Measurements from ENCODE around the gene IL6R.
A peak's percentile ranks its signal among the peaks of the same experiment; 100 is the strongest.
"Not testable (repeated sequence)": the region's sequence is repeated elsewhere in the genome, so short reads cannot be mapped to it uniquely, and the experiment has no call there.

The IL6R gene

GRCh38 chr1:154478639-154479038 is 73.5 kb downstream of the IL6R start:
- H3K4me3 ChIP-seq (ENCODE audit: control insufficient read depth, low read depth, low read length) = no peak overlapping the region
- DNase-seq (ENCODE audit: low read depth) = no peak
- no peak for TF ChIP-seq CTCF (IDR thresholded peaks at IDR 0.05; ENCODE audit: control insufficient read depth, insufficient read depth, low read depth, low read length, missing control alignments)

GRCh38 chr1:154479764-154480421 is 74.8 kb downstream of the IL6R start:
- no peak overlapping the region for H3K4me3 ChIP-seq (ENCODE audit: control insufficient read depth, low read depth, low read length)
- DNase-seq (ENCODE audit: low read depth) = peak; percentile 40
- TF ChIP-seq CTCF (IDR thresholded peaks at IDR 0.05; ENCODE audit: control insufficient read depth, insufficient read depth, low read depth, low read length, missing control alignments) = peak; percentile 89

- no peak for TF ChIP-seq CTCF (IDR thresholded peaks at IDR 0.05; ENCODE audit: control insufficient read depth, insufficient read depth, low read depth, low read length, missing control alignments)
- DNase-seq (ENCODE audit: low read depth) = no peak
- no peak overlapping the region for H3K4me3 ChIP-seq (ENCODE audit: control insufficient read depth, low read depth, low read length)
Observed at GRCh38 chr1:154481053-154481452, 75.9 kb downstream of the IL6R start.

- DNase-seq (ENCODE audit: low read depth) = no peak
Observed at GRCh38 chr1:154483941-154484803, 79.0 kb downstream of the IL6R start.

GRCh38 chr1:154485106-154485505 is 80.0 kb downstream of the IL6R start:
- no peak for DNase-seq (ENCODE audit: low read depth)
- TF ChIP-seq CTCF (IDR thresholded peaks at IDR 0.05; ENCODE audit: control insufficient read depth, insufficient read depth, low read depth, low read length, missing control alignments) = no peak

More at GRCh38 chr1:154483941-154484803, 79.0 kb downstream of the IL6R start:
- TF ChIP-seq CTCF (IDR thresholded peaks at IDR 0.05; ENCODE audit: control insufficient read depth, insufficient read depth, low read depth, low read length, missing control alignments) = no peak
- no peak overlapping the region for H3K4me3 ChIP-seq (ENCODE audit: control insufficient read depth, low read depth, low read length)

GRCh38 chr1:154485910-154486496 is 80.9 kb downstream of the IL6R start:
- no peak for DNase-seq (ENCODE audit: low read depth)
- H3K4me3 ChIP-seq (ENCODE audit: control insufficient read depth, low read depth, low read length) = no peak overlapping the region
- TF ChIP-seq CTCF (IDR thresholded peaks at IDR 0.05; ENCODE audit: control insufficient read depth, insufficient read depth, low read depth, low read length, missing control alignments) = no peak

More at GRCh38 chr1:154485106-154485505, 80.0 kb downstream of the IL6R start:
- H3K4me3 ChIP-seq (ENCODE audit: control insufficient read depth, low read depth, low read length) = no peak overlapping the region

- DNase-seq (ENCODE audit: low read depth); H3K4me3 ChIP-seq (ENCODE audit: control insufficient read depth, low read depth, low read length): not testable (repeated sequence)
Observed at GRCh38 chr1:154486756-154487155, 81.6 kb downstream of the IL6R start.
